GM10266 (cell line): ENCODE measurements around the gene FXYD2.

Source experiments
- DNase-seq: peaks from one replicate; pipeline ENCODE4 v3.0.0; 2012; ENCODE audit errors: extremely low spot score
- TF ChIP-seq, protein P1 (sequence below): IDR thresholded peaks from 2 replicates; pipeline ENCODE4 v1.5.1; 2012; ENCODE audit warnings: mild to moderate bottlenecking, low read depth; ENCODE audit not compliant: control insufficient read depth, insufficient read depth; ENCODE audit errors: missing control alignments

Gene FXYD2

GRCh38 chr11:117829369-117829725 is 4.8 kb upstream of the FXYD2 start:
- DNase-seq = no peak
- TF ChIP-seq, protein P1, sequence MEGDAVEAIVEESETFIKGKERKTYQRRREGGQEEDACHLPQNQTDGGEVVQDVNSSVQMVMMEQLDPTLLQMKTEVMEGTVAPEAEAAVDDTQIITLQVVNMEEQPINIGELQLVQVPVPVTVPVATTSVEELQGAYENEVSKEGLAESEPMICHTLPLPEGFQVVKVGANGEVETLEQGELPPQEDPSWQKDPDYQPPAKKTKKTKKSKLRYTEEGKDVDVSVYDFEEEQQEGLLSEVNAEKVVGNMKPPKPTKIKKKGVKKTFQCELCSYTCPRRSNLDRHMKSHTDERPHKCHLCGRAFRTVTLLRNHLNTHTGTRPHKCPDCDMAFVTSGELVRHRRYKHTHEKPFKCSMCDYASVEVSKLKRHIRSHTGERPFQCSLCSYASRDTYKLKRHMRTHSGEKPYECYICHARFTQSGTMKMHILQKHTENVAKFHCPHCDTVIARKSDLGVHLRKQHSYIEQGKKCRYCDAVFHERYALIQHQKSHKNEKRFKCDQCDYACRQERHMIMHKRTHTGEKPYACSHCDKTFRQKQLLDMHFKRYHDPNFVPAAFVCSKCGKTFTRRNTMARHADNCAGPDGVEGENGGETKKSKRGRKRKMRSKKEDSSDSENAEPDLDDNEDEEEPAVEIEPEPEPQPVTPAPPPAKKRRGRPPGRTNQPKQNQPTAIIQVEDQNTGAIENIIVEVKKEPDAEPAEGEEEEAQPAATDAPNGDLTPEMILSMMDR = no peak

DNA sequence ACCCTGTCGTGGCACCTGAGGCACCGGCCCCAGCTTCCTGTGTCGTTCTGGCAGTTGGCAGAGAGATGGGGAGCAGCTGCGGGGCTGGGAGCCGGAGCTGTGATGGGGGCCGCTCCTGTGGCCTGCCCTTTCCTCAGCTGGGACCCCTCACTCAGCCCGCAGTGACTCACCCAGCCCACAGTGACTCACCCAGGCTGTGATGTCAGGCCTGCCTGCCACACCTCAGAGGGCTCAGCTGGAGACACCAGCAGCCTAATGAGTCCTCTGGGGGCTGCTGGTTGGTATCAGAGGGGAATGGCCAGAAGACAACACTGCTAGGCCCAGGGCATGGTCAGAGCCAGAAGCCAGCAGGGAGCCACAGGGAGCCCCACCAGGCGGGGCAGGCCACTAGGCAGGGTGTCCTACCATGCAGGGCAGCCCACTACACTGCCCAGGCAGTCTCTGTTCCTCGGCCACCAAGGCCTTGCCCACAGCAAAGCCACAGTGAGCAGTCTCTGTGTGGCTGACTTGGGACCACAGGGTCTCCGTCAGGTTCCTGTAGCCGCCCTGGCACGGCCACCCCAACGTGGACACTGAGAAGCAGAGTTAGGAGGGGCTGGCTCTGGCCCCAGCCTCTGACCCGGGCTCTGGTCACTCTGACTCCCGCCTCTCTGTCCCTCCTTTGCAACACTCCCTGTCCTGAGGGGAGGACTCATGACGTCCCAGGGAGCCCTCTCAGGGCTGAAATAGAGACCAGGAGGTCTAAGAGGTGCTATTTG is 4.2 kb upstream of the FXYD2 start:
- peak; percentile 51 for DNase-seq
- TF ChIP-seq, protein P1 = no peak

GRCh38 chr11:117827521-117828511 is 3.3 kb upstream of the FXYD2 start:
- TF ChIP-seq, protein P1 = no peak
- DNase-seq = no peak

GRCh38 chr11:117826832-117827231 is 2.3 kb upstream of the FXYD2 start:
- no peak for DNase-seq
- TF ChIP-seq, protein P1 = no peak

- DNase-seq = no peak
- TF ChIP-seq, protein P1 = no peak
Observed at GRCh38 chr11:117826190-117826570, 1.6 kb upstream of the FXYD2 start.

- TF ChIP-seq, protein P1 = no peak
- no peak for DNase-seq
Observed at GRCh38 chr11:117825538-117826189, 1.1 kb upstream of the FXYD2 start.
